ENCODE data around the gene NYAP2. TPM values are rescaled to one million over a fixed set of nuclear protein-coding genes. Genes with fewer than 3 reads are reported as not detected.

NYAP2 gene
- total RNA-seq, 4 donors from 2014 or later: 0.14 TPM; not detected in 3

- 79 to 88% methylated on average over 3 to 4 of the region's 4 CpGs for WGBS, 2 donors (ENCODE audit: low coverage in 1 of 2)
- H3K36me3 ChIP-seq: no peaks in the 10 kb centered on the region
- DNase-seq: no peak
- no peak overlapping the region for H3K4me3 ChIP-seq
- no peaks in the 10 kb centered on the region for H3K27me3 ChIP-seq
- in situ Hi-C loops (cut with MboI; ENCODE audit: low pct_ligation_motif_present in 1 of 4, low pct_unique_long_range_greater_than_20kb in 1 of 4, low sequenced_read_pairs in 3 of 4) (no loop called here), intact Hi-C loops (cut with DNase I; ENCODE audit: low total_unique reads) (no loop called here)
- H3K4me1 ChIP-seq: no peaks in the 10 kb centered on the region
- H3K9me3 ChIP-seq: no peaks in the 10 kb centered on the region
- no peak overlapping the region for H3K27ac ChIP-seq
- TF ChIP-seq POLR2A (IDR thresholded peaks at IDR 0.05) (no peak), POLR2AphosphoS5 (IDR thresholded peaks at IDR 0.05) (no peak), EP300 (IDR thresholded peaks at IDR 0.05; ENCODE audit: low read depth) (no peak), CTCF (IDR thresholded peaks at IDR 0.05) (no peak)
Observed at GRCh38 chr2:225495706-225496105, 96.2 kb downstream of the NYAP2 start.

GRCh38 chr2:225496568-225496967, 97.1 kb downstream of the NYAP2 start:
- in situ Hi-C loops (cut with MboI; ENCODE audit: low pct_ligation_motif_present in 1 of 4, low pct_unique_long_range_greater_than_20kb in 1 of 4, low sequenced_read_pairs in 3 of 4): no loop called here
- Histone ChIP-seq H3K4me3 (no peak overlapping the region), H3K36me3 (no peaks in the 10 kb centered on the region), H3K9me3 (no peaks in the 10 kb centered on the region), H3K27ac (no peak overlapping the region), H3K4me1 (no peaks in the 10 kb centered on the region), H3K27me3 (no peaks in the 10 kb centered on the region)
- TF ChIP-seq EP300 (IDR thresholded peaks at IDR 0.05; ENCODE audit: low read depth): no peak
- no peak for TF ChIP-seq CTCF (IDR thresholded peaks at IDR 0.05)
- no peak for TF ChIP-seq POLR2A (IDR thresholded peaks at IDR 0.05)
- TF ChIP-seq POLR2AphosphoS5 (IDR thresholded peaks at IDR 0.05): no peak
- WGBS, 2 donors (ENCODE audit: low coverage in 1 of 2): 39 to 43% methylated on average over 1 of the region's 1 CpG
- DNase-seq: no peak
- intact Hi-C loops (cut with DNase I; ENCODE audit: low total_unique reads): no loop called here

- no peak for TF ChIP-seq EP300 (IDR thresholded peaks at IDR 0.05; ENCODE audit: low read depth)
- TF ChIP-seq CTCF (IDR thresholded peaks at IDR 0.05): no peak
- no peak for TF ChIP-seq POLR2AphosphoS5 (IDR thresholded peaks at IDR 0.05)
- no peak for TF ChIP-seq POLR2A (IDR thresholded peaks at IDR 0.05)
- H3K9me3 ChIP-seq: no peaks in the 10 kb centered on the region
- in situ Hi-C loops (cut with MboI; ENCODE audit: low pct_ligation_motif_present in 1 of 4, low pct_unique_long_range_greater_than_20kb in 1 of 4, low sequenced_read_pairs in 3 of 4) (no loop called here), intact Hi-C loops (cut with DNase I; ENCODE audit: low total_unique reads) (no loop called here)
- no peaks in the 10 kb centered on the region for H3K4me1 ChIP-seq
- H3K27me3 ChIP-seq: no peaks in the 10 kb centered on the region
- no peak overlapping the region for H3K27ac ChIP-seq
- H3K36me3 ChIP-seq: no peaks in the 10 kb centered on the region
- DNase-seq: no peak
- WGBS, 2 donors (ENCODE audit: low coverage in 1 of 2): 85 to 94% methylated on average over 3 of the region's 3 CpGs
- H3K4me3 ChIP-seq: no peak overlapping the region
Observed at GRCh38 chr2:225497166-225497565, 97.7 kb downstream of the NYAP2 start.

- Histone ChIP-seq H3K27ac (no peak overlapping the region), H3K9me3 (no peaks in the 10 kb centered on the region), H3K4me1 (no peaks in the 10 kb centered on the region), H3K4me3 (no peak overlapping the region), H3K36me3 (no peaks in the 10 kb centered on the region), H3K27me3 (no peaks in the 10 kb centered on the region)
- intact Hi-C loops (cut with DNase I; ENCODE audit: low total_unique reads): no loop called here
- in situ Hi-C loops (cut with MboI; ENCODE audit: low pct_ligation_motif_present in 1 of 4, low pct_unique_long_range_greater_than_20kb in 1 of 4, low sequenced_read_pairs in 3 of 4): no loop called here
- no peak for DNase-seq
- TF ChIP-seq POLR2AphosphoS5 (IDR thresholded peaks at IDR 0.05) (no peak), POLR2A (IDR thresholded peaks at IDR 0.05) (no peak), CTCF (IDR thresholded peaks at IDR 0.05) (no peak), EP300 (IDR thresholded peaks at IDR 0.05; ENCODE audit: low read depth) (no peak)
Observed at GRCh38 chr2:225501022-225501421, 101.5 kb downstream of the NYAP2 start.

Data from transverse colon (tissue), 4 donors.